Anterior cingulate cortex (tissue), 58 donors: ENCODE measurements around the gene BCLAF1.

ENCODE experiments used
- DNase-seq, 58 donors: peaks; one replicate each; lab custom pipeline; 2025; lab: John Stamatoyannopoulos, UW

BCLAF1 gene

GRCh38 chr6:136212608-136213007, 77.0 kb downstream of the BCLAF1 start:
- no peak for DNase-seq

DNA sequence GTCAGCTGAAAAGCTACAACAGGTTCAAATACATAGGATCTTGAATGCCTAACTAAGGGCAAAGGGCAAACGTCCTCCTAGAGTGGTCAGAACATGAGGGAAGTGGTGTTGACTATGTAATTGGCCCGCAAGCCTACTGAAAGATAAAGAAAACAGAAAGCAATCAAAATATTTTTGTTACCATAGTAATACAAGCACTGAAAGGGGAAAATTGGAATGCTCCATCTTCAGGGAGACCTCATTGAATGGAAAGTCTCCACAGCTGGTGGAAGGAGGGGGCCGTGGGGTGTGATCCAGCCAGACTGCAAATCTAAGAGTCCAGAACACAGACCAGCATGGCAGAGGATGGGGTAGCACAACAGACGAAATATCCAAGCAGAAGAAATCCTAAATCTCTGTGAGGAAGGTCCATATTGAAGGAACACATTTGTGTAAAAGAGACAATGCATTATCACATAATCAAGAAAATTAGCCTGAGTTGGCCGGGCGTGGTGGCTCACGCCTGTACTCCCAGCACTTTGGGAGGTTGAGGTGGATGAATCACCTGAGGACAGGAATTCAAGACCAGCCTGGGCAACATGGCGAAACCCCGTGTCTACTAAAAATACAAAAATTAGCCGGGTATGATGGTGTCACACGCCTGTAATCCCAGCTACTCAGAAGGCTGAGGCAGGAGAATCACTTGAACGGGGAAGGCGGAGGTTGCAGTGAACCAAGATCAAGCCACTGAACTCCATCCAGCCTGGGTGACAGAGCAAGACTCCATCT, 79.1 kb downstream of the BCLAF1 start:
- DNase-seq = no peak

DNA sequence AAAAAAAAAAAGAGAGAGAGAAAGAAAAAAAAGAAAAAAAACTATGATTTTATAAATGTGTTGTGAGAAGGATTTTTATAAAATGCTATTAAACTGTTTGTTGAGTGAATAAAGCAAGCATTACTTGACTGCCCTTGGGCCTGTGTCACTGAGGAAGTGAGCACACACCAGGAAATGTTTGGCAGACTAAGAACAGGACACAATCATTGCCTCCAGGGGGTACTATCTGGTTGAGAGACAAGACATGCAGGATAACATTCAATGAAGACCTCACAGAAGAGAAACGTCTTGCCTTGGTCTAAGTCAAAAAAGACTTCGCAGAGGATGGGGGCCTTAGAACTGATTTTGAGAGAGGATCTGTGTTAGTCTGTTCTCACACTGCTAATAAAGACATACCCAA, 80.2 kb downstream of the BCLAF1 start:
- no peak for DNase-seq

GRCh38 chr6:136208783-136209182, 80.9 kb downstream of the BCLAF1 start:
- DNase-seq = no peak
